HG02588 (cell line): ENCODE results near the gene UBE2K.
"Not testable (repeated sequence)": the region's sequence is repeated elsewhere in the genome, so short reads cannot be mapped to it uniquely, and the experiment has no call there.

Experiments used
- ATAC-seq: cut with Tn5 transposase; IDR thresholded peaks from one replicate; pipeline ENCODE4 v1.9.1; 2021; ENCODE audit warnings: mild to moderate bottlenecking, moderate library complexity; ENCODE audit not compliant: unreplicated experiment

UBE2K gene

DNA sequence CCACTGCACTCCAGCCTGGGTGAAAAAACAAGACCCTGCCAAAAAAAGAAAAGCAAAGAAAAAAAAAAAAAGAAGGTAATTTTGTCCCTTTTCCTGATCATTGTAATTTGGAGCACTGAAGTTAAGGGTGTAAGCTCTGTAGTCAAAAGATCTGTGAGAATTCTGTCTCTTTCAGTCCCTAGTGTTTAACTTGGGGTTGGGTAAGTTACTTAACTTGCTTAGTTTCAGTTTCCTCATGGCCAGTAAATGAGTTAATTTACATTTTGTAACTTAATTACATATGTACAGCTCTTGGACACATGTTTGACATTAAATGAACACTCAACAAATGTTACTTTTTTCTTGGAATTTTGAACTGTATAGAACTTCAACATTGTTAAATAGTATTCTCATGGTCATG is 10.9 kb upstream of the UBE2K start:
- no peak for ATAC-seq

GRCh38 chr4:39689970-39690369 is 8.0 kb upstream of the UBE2K start:
- no peak for ATAC-seq

DNA sequence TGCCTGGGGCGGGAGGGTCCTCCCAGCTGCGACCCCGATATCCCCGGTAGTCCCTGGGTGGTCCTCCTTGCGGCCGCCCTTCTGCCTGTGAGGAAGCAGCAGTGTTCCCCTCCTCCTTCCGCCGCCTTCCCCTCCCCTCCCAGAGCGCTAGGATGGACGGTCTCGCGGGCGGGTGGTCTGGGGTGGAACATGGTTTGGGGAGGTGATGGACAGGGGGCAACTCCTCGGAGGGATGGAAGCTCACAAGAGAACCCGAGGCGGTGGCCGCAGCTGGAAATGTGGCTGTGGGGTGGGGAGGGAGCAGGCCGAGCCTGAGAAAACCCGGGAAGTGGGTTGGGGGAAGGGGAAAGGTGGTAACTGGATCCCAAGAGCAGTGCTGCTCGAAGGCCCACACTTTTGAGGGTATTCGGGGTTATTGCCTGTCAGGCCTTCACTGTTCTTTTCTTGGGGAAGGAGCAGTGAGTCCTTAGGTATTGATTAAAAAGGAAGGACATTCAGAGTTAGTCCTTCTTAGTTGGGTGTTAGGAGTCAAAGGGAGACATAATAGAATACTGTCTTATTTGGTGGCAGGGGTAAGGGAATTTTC is 581 bp downstream of the UBE2K start:
- ATAC-seq: peak; percentile 19

DNA sequence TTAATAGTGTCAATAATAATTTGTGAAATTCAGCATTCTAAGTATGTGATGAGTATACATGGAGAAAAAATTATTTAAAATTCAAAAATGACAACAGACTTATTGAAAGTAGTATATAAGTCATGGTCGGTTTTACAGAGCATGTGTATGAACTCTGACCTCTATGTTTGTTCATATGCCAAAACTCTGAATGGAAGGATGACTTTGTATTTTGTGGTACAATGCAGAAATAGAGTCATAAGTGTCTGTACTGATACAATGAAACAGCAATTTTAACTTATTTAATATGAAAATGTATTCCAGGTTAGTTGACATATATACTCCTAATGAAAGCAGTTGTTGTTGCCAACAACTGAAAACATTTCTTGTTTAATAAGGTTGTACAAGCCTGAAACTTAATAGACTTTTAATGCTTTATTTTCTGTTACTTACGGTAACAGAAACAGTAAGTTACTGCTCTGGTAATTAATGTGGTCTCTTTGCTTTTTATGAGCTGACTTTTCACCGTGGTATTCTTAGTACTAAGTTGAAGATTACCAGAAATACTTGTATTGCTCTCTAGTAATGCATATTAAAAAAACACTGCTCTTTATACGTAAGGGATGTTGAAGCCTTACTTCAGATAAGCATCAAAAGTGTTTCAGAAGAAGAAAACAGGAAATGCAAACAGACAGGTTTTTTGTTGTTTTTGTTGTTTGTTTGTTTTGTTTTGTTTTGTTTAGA is 1.9 kb downstream of the UBE2K start:
- ATAC-seq: no peak

DNA sequence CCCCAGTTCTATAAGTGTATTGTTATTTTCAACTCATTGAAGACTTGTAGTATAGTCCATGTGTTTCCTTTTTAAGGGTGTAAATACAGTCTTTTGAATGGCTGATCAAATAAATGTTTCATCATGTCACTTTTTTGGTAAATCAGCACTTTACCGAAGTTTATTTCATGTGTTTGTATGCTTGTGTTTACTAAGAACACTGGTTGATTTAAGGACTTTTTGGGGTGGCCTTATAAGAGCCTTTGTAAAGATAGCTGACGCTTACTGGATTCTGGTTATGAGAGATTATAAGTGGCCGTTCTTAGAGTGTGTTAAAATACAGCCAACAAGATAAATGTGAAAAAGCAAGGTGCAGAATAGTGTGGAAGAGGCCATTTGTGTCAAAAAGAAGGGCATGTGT is 2.6 kb downstream of the UBE2K start:
- no peak for ATAC-seq

GRCh38 chr4:39702716-39703115 is 4.8 kb downstream of the UBE2K start:
- ATAC-seq: no peak

GRCh38 chr4:39704789-39705188 is 6.9 kb downstream of the UBE2K start:
- ATAC-seq: not testable (repeated sequence)

GRCh38 chr4:39706334-39706733 is 8.4 kb downstream of the UBE2K start:
- ATAC-seq: no peak

DNA sequence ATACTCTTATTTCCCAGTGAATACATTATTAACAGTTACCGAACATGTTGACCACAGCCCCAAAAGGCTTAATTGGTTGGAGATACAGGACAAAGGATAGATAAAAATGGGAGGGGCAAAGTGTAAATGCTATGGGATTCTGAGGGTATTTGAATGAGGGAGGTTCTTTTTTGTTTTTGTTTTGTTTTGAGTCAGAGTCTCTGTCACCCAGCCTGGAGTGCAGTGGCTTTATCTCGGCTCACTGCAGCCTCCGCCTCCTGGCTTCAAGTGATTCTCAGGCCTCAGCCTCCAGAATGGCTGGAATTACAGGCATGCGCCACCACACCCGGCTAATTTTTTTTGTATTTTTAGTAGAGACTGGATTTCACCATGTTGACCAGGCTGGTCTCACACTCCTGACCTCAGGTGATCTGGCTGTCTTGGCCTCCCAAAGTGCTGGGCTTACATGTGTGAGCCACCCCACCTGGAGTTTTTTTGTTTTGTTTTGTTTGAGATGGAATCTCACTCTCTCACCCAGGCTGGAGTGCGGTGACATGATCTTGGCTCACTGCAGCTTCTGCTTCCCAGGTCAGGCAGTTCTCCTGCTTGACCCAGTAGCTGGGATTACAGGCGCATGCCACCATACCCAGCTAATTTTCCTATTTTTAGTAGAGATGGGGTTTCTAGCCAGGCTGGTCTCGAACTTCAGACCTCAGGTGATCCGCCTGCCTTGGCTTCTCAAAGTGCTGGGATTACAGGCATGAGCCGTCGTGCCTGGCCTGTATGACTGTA is 9.0 kb downstream of the UBE2K start:
- no peak for ATAC-seq

DNA sequence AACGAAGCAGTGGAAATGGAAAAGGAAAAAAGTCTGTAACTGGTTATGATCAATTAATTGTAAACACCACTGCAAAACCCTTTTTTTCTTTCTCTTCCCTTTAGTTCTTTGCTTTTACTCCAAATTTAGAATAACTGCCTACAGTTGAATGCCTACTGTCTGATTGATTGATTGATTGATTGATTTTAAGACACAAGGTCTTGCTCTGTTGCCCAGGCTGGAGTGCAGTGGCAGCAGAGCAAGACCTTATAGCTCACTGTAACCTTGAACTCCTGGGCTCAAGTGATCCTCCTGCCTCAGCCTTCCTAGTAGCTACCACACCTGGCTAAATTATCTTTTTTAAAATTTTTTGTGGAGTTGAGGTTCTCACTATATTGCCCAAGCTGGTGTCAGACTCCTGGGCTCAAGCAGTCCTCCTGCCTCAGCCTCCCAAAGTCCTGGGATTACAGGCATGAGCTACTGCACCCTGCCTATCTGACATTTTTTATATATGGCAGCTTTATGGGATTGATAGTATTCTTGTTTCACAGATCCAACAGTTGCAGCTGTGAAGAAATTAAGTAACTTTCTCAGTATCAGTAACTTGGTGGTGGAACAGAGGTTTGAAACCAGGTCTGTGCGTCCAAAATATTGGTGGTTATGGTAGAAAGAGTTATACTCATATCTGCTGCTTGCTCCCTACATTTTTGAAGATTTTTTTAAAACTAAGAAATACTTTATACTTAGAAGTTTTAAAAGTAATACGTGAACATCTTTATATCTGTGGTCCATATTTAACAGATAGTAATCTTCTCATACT is 12.4 kb downstream of the UBE2K start:
- no peak for ATAC-seq

GRCh38 chr4:39712819-39713607 is 15.1 kb downstream of the UBE2K start:
- no peak for ATAC-seq

- no peak for ATAC-seq
Observed at GRCh38 chr4:39713691-39714090, 15.8 kb downstream of the UBE2K start.

DNA sequence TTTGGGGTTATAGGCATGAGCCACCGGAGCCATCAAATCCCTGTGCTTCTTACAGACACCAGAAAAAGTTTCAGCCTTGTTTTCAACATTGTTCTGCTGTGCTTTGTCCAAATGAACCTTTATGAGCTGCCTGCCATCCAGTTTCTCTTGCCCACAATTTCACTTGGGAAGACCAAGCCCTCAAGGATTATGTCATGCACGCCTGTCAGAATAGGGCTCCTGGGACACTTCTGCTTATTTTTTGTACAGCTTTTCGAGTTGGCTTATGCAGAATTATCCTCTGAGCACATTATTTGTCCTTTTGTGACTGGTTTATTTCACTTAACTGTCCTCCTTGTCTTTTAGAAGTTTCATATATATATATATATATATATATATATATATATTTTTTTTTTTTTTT is 16.2 kb downstream of the UBE2K start:
- ATAC-seq: no peak

DNA sequence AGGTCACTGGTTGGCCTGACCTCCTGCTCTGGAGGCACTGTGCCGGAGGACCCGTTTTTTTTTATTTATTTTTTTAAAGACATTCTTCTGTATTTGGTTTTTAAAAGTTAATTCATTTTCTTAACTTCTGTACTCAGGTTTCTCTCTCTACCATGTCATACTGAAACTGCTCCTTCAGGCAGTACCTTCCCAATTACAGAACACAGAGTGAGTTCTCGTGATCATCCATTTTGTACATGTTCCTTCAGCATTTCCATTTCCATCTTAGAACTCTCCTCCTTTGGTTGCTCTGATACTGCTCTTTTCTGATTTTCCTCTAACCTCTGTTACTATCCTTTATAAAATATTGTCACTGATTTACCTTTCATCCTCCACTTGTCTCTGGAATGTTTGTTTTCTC is 17.9 kb downstream of the UBE2K start:
- no peak for ATAC-seq

GRCh38 chr4:39716356-39716755 is 18.4 kb downstream of the UBE2K start:
- ATAC-seq: no peak

- ATAC-seq: not testable (repeated sequence)
Observed at GRCh38 chr4:39717743-39718142, 19.8 kb downstream of the UBE2K start.

GRCh38 chr4:39718366-39719323 is 20.7 kb downstream of the UBE2K start:
- no peak for ATAC-seq

GRCh38 chr4:39719804-39720580 is 22.1 kb downstream of the UBE2K start:
- ATAC-seq: no peak

GRCh38 chr4:39721273-39721672 is 23.3 kb downstream of the UBE2K start:
- not testable (repeated sequence) for ATAC-seq
